NK-92 treated with Interleukin-12 subunit alpha and Interleukin-12 subunit beta, amount 100 ng/mL, for 24 hours (cell line): ENCODE data around the gene WNT16.
"Not testable (repeated sequence)": the region's sequence is repeated elsewhere in the genome, so short reads cannot be mapped to it uniquely, and the experiment has no call there.

ENCODE experiments used
- DNase-seq: peaks from one replicate; lab custom pipeline; 2025; lab: John Stamatoyannopoulos, UW

Gene WNT16

DNA sequence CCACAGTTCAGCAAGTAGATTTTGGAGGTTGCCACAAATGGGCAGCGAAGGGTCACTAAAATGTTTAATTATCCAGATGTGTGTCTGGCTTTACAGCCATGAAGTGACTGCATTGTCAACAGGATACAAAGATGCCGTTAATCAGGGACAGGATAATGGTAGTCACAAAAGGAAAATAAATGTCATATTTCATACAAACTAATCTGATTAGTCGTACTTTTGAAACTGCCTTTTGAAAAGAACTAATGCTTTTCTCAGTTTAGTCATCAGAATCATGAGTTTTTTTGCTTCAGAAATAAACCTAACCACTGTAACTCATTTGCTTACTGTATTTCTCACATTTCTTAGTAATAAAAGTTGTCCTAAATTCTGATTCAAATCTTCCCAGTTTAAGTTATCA lies 22.2 kb upstream of the WNT16 start:
- no peak for DNase-seq

DNA sequence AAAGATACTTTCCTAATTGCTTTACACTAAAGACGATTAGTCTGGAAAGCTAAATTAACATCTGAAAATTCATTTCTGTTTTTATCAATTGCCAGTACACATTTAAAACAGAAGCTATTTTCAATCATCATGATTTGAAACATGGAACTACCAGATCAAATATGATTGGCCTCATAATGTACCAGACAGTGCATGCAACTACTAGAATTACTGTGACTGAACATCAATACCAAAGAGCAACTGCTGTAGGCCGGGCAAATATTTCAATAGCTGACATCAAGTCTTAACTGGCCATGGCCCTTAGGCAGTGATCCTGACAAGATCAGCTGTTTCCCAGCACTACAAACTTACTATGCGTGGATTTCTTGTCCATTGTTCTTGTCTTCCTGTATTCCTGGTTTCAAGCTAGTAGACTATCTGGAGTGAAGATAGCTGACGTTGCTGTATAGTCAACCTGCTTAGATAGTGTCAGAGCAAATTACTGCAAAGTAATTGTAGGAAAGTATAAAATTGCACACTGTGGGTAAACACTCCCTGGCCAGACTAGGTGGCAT lies 21.7 kb upstream of the WNT16 start:
- no peak for DNase-seq

DNA sequence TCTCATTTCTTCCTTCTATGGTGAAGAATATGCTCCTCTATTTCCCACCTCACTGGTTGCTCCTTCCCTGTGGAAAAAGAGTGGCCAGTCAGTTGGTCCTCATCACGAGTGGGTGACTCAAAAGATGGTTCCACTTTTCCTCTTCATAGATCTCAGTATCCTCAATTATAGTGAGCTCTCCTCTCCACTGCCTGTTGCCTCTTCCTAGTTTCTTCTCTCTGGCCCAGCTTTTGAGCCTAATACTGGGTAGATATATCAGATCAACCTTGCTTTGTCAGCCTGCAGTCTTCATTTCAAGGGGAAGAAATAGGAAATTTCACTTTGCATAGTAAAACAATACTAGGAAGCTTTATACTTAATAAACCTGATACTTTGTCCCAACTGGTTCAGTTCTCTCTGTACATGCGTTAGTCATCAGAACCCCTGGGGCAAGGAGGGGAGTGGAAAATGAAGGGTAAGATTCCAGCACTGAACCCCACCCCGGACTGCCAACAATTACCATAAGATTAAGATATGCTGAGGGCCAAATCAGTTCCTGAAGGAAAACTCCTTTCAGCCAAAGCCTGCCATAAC lies 15.5 kb upstream of the WNT16 start:
- DNase-seq = no peak

DNA sequence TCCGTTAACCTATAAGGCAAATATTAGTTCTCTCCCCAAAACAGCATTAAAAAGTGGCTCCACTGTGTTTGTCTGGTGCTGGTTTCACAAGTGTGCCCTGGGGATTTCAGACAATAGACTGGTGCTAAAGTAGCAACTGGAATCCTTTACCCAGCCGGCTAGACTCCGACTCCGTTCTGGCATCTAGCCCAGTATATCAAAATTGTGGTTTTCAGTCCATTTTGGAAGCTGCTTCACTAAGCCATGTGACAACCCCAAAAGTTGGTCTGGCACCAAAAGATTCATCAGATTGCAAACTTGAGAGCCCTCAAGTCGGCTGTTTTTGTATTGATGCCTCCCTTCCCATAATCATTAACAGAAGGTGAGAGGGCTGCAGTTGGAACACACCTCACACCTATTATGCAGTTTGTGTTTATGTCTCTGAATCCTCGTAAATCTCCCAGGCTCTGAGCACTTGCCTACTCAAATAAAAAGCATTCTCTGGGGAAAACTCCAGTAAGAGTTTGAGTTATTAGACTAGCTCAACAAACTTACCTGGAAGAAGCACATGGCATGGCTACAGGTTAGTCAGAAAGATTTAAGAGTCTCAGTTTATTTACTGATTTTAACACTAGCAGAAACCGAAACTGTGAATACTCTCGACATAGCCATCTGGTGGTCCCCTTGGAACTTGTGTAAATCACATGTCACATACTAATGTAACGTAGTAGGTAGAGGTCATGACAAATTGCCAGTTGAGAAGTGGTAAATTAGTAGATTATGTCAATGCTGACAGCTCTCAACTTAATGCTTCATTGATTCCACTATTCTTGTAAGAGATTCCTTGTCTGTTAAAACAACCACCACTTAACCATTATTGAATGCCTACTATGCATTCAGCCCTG lies 14.8 kb upstream of the WNT16 start:
- no peak for DNase-seq

DNA sequence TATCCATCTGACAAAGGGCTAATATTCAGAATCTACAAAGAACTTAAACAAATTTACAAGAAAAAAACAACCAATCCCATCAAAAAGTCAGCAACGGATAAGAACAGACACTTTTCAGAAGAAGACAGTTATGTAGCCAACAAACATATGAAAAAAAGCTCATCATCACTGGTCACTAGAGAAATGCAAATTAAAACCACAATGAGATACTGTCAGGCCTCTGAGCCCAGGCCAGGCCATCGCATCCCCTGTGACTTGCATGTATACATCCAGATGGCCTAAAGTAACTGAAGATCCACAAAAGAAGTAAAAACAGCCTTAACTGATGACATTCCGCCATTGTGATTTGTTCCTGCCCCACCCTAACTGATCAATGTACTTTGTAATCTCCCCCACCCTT lies 13.6 kb upstream of the WNT16 start:
- not testable (repeated sequence) for DNase-seq

DNA sequence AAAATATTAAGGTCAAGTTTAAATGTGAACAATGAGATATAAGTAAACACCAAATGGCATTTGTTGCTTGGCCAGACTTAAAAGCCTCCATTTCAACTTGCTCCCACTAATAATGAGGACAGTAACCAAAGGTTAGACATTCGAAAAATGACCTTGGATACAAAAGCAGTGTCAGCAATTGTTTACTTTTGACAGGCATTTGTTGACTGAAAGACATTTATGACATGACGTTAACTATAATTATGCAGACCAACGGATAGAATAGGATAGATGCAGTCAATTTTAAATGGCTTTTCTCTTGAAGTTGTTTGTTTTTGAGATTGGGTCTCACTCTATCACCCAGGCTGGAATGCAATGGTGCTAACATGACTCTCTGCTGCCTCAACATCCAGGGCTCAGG lies 6.3 kb upstream of the WNT16 start:
- DNase-seq = no peak

DNA sequence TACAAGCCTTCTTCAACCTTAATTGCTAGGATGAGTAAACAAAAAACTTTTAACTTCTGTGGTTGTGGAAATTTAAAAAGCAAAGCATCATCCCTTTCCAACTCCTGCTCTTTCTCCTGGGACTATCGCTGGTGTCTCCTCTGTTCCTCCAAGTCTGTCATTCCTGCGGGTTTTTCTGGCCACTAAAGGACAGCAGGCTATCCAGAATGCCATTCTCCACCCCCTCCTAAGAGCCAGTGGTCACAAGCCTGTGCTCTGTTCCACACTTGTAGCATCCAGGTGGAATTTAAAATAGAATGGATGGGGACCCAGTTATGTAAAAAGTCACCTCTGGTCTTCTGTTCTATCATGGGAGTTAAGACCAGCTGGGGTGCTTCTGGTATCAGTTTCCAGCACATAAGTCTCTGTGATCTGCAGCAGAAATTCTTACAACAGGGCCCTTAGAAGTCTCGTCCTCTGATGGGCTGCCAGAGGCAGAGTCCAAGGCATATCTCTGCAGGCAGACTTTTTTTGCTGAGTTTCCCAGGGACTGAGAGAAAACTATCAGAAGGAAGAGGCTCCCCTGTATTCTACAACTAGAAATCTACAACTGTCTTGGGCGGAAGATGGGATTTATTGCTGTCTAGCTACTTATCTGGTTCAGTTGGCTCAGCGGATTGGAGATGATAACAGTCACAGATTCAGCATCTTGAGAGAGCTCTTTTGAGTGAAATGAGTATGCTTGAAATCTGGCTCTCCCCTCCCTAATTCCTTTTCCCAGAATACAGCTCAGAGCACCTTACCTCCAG lies 5.1 kb upstream of the WNT16 start:
- no peak for DNase-seq

DNA sequence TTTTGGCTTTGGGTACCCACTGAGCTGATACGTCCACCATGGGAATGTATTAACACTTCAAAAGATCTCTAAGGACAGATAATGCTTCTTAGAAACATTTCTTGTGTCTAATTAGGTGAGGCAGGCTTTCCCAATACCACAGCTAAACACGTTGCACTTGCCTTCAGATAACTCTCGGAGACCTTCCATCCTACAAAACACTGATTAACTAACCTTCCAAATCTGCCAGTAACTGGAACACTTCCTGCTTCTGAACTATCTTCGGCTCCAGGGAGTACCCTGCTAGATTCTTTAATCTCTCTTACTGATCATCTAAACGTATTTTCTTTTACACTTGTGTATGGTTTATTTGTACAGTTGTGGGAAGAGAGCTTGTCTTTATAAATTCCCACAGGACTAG lies 1.1 kb upstream of the WNT16 start:
- DNase-seq = no peak

DNA sequence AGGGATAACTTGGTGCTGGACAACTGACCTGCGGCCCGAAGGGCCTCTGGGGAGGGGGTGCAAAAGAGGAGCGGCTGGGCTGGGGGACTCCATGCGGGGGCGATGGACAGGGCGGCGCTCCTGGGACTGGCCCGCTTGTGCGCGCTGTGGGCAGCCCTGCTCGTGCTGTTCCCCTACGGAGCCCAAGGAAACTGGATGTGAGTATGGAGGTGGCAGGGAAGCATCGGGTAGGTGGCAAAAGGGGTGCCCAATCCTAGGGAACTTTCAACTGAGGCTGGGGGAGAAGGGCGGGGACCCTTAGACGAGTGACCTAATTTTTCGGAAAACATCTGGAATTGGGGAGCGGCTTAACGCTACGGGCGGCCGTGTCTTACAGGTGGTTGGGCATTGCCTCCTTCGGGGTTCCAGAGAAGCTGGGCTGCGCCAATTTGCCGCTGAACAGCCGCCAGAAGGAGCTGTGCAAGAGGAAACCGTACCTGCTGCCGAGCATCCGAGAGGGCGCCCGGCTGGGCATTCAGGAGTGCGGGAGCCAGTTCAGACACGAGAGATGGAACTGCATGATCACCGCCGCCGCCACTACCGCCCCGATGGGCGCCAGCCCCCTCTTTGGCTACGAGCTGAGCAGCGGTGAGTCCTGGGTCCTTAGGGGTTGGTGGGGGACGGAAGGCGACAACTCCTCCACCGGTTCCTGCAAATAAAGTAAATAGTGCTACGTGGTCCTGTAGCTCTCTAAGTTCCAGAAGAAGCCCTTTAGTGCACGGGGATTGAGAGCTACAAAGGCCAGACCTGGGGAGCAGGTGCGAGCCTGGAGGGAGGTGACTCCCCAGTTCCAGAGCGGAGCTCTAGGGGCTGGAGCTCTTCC lies 622 bp downstream of the WNT16 start:
- DNase-seq = no peak

DNA sequence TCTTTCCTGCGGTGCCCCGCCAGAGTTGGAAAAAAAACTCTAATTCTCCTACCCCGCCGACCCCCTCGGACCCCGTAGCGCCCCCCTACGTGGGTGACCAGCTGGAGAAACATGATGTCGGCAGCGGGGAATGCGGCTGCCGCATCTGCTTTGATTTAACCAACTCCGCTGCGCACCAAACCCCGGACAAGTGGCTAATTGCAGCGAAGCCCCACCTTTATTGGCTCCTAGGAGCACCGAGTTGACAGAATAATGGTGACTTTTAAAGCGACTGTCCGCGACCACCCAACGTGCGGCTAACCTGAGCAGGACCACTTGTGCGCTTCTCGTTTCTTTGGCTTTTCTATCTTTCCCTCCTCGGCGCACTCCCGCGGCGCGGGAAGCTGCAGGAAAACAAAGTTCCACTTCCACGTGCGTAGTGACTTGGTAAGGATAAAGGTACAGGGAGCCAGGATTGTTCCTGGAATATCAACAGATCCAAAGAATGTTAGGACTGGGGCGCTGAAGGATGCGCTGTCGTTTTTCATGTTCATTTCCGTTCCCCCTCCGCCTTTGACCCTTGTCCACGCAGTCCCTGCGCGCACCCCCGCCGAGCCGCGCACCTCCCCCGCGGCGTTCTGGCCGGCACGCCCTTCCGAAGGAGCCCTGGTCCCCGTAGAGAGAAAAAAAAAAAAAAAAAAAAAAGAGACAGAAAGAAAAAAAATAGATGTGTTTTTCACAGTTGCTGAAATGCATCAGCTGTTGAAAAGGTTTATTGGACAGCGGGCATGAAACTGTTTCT lies 1.4 kb downstream of the WNT16 start:
- DNase-seq = no peak

DNA sequence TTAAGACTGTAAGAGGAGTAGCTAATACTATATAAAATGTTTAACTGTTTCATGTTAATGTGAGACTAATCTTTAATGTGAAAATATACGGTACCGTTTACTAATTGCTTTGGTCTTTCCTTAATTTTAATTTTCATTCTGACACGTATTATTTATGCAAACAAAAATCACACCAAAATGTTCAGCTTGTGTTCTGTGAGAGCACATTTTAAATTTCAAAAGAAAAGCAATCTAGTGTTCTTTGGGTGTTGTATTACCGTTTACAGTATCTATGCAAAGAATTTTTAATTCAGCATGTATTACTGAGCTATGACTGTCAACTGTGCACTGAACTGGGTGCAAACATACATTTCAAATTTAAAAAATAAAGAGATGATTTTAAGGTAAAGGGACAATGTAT lies 2.2 kb downstream of the WNT16 start:
- DNase-seq = no peak

DNA sequence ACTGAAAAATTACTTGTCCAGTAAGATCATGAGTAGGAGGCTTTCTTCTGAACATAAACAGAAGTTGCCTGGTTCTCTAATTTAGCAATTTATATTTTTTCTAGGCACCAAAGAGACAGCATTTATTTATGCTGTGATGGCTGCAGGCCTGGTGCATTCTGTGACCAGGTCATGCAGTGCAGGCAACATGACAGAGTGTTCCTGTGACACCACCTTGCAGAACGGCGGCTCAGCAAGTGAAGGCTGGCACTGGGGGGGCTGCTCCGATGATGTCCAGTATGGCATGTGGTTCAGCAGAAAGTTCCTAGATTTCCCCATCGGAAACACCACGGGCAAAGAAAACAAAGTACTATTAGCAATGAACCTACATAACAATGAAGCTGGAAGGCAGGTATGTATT lies 2.8 kb downstream of the WNT16 start:
- DNase-seq = no peak

DNA sequence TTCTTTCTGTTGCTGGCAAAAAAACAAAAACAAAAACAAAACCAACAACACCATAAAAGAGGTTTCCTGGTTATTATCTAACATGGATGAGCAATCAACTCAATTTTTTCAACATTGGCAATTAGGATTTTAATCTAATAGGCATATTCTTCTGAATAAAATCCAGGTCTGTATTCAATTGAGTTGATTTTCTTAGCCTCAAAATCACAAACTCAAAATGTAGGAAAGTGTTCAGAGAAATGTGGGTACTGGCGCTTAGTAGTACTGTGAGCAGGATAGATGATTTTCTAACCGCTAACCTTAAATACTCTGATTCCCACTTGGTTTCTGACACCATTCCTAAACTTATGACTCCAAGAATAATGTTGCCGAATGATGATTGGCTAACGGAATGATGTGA lies 5.6 kb downstream of the WNT16 start:
- no peak for DNase-seq

DNA sequence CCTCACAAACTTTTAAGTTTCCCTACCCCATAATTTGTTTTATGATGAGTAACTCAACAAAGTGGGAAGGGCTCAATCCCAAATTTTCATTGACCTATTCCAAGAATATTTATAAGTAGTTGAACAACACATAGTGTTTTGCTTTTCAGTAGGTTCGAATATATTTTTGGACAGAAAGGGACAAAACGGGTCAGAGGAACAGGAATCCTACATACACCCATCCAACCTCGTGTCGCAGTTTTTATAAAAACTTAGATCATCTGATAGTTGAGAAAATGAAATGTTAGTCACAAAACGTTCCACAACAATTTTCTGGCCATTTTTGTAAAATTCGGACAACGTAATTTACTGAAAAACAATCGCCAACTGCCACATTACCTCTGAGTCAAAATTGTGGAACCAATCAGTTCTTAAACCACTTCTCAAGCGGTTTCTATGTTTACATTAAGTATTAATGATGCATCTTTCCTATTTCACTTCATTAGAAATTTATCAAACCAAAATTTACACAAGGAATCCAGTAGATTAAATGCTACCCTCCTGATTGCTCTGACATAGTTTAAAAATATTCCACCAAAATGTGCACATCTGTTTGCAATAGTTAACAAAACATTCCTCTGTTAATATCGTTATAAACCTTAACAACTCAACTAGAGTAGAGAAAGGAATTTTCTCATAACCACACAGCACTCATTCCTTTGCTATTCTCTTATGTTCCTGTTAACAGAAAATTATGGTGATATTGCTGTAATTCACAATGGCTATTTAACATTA lies 6.3 kb downstream of the WNT16 start:
- DNase-seq = no peak

DNA sequence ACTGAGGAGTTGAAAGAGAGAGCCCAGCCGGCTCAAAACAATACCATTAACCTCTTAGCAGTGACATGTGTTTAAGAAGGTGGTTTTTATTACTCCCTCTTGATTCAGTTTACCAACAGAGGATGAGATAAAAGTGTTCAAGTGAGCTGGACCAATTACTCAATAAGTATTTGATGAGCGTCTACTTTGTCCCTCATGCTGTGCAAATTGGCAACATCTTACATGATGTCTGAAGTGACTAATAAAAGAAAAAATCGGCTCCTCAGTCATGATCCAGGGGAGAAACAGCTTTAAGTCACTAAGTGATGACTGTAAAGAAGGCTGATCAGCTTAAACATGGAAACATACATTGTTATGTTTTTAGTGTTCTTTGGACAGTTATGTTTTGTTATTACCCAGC lies 7.8 kb downstream of the WNT16 start:
- no peak for DNase-seq

DNA sequence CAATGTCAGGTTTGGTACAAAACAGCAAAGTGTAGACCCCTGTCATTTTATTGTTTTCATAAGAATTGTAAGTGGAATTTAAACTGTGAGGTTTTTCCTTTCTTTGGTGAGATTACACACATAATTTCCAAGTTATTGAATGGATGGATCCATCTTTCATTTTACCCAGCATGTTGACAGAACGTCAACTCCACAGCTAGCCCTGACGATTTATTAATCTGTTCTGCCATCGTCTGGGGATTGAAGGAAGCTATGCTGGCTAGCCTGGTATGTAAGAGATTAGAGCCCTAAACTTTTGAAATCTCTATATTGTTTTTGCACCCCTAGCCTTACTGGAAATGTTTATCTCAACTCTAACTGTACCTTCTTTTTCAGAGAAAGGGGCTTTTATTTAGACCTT lies 8.6 kb downstream of the WNT16 start:
- no peak for DNase-seq

DNA sequence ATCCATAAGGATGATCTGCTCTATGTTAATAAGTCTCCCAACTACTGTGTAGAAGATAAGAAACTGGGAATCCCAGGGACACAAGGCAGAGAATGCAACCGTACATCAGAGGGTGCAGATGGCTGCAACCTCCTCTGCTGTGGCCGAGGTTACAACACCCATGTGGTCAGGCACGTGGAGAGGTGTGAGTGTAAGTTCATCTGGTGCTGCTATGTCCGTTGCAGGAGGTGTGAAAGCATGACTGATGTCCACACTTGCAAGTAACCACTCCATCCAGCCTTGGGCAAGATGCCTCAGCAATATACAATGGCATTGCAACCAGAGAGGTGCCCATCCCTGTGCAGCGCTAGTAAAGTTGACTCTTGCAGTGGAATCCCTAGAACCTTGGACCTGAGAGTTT lies 10.3 kb downstream of the WNT16 start:
- DNase-seq = peak; percentile 79

DNA sequence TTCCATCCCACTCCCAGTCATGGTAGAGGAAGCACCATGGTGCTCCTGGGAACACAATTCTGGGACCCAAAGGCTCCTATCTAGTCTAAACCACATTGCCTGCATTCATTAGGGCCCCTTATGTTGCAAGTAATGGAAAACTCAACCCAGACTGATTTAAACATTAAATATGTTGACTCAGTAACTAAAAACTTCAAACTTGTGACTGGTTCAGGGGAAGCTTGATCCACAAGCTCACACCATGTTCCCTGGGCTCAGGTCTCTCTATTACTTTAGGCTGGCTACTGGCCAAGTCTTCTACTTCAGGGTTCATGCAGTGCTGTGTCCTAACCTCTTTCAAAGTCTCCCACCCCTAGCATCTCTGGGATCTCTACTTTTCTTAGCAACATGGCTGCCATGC lies 13.1 kb downstream of the WNT16 start:
- DNase-seq = no peak

DNA sequence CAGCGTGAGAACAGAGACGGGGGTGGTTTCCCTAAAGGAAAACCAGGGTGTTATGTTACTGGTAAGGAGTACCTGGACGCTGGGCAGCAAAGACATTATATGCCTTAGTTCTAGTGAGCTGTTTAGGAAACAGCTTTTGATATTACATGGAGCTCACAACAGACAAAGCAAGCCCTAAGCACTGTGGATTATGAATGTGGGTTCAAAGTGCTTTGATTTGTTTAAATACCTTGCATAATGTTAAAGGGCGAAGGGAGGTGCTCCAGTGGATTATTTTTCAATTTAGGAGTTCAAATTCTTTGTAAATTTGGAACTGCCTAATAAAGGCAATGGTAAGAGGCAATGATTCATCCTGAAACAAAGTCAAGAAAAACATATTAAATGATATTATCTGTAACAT lies 13.8 kb downstream of the WNT16 start:
- DNase-seq = no peak

DNA sequence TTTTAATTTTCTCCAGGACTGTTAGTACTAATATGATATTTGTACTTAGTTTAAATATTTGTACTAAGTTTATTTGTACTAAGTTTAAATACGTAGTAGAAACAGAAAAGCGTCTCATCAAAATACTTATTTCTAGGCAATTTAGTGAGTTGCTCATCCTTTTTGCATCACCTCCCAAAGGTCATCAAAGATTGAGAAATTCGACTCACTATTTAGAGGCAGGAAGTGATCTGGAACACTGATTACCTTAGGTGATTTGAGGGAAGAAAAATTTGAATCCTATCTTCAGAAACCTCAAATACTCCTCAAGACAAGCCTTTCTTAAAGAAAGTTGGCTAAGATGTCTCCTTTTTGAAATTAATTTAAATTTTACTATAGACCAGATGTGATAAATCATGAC lies 14.5 kb downstream of the WNT16 start:
- no peak for DNase-seq
